ENCODE measurements around the gene GJB2. TPM values are rescaled to one million over a fixed set of nuclear protein-coding genes. Genes with fewer than 3 reads are reported as not detected.
A peak's percentile ranks its signal among the peaks of the same experiment; 100 is the strongest.

GJB2 gene
- total RNA-seq, 5 donors from 2014 or later (not counting 1 experiment from before 2014, with no cell fraction given): 0.10 to 0.15 TPM; not detected in 3

DNA sequence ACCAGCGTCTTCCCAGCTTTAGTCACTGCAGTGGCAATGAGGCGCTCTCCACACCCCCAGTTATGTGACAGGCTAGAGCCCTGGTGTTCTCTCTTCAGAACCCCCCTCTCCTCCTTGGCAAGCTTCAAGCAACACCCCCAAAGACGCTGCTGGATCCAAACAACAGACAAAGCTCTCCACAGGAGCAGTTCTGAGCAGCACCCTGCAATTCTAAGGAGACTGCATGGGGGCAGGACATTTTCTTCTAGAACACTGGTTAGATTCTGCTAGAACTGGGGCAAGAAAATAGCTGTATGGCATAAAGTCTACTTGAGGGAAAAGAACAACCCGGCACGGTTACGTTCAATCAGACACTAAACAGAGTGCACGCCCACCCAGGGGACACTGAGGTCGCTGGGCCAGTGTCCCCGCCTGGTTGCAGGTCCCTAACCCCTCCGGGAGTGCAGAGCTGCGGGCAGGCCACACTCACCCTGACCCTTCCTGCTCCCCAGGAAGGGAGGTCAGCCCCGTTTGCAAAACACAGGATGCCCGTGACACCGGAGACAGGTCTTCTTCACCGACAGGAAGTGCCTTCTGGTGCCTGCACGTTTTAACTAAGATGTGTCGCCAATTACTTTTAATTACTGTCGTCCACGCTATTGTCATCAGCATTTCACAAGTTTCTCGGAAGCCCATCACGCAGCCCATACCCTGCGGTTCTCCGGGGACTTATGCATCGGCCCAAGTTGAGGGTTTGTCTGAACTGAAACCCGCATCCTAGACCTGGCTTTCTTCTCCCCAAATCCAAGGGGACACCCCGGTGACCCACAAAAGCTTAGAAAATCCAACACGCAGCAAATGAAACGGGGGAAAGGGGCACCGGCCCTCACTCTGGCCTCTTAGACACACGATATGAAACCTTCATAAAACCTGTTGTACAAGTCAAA lies 38.4 kb upstream of the GJB2 start:
- WGBS (ENCODE audit: insufficient coverage): 20% methylated on average over 27 of the region's 30 CpGs
- CTCF ChIA-PET: no interaction called here
- H3K36me3 Mint-ChIP-seq: no peaks in the 10 kb centered on the region

DNA sequence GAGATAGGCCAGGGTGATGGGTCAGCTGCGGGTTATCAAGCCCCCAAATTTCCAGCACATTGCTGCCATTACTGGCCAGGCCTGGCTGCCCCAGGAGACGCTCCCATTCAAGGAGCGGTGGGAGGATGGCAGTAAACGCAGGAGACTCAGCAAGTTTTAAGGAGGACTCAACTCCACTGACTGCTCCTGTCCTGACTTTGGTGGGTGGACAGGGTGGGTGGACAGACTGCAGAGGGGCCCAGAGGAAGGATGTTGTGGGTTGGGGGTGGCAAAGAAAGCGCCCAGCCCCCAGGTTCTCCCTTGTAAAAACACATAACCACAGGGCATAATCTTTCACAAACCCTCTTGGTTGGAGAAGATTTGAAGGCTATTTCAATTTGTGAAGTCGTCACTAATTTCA lies 35.0 kb upstream of the GJB2 start:
- Mint-ChIP-seq H3K27me3 (peaks cover 0 to 20% of the 10 kb centered on the region in 2 donors), H3K9me3 (no peaks in the 10 kb centered on the region), H3K36me3 (no peaks in the 10 kb centered on the region), H3K4me1 (peaks cover 11 to 12% (median 12%) of the 10 kb centered on the region in 3 donors), H3K4me3 (no peak overlapping the region), H3K27ac (no peak overlapping the region)
- Histone ChIP-seq H3K27me3 (replicated peaks in 1 of 2; ENCODE audit: control insufficient read depth in 2 of 2, extremely low read depth in 1 of 2, insufficient read depth in 2 of 2, low read length in 1 of 2) (peaks cover 0 to 27% of the 10 kb centered on the region in 2 experiments), H3K27ac (ENCODE audit: low read length) (no peak overlapping the region), H3K36me3 (ENCODE audit: control insufficient read depth in 2 of 2, extremely low read depth in 1 of 2, insufficient read depth in 1 of 2, low read length in 1 of 2) (no peaks in the 10 kb centered on the region), H3K4me1 (ENCODE audit: control insufficient read depth in 1 of 2, extremely low read depth in 1 of 2, insufficient read depth in 2 of 2, low read length in 2 of 2) (peaks cover 0 to 18% of the 10 kb centered on the region in 2 experiments), H3K4me3 (ENCODE audit: control insufficient read depth in 1 of 2, extremely low read depth in 1 of 2, low read length in 1 of 2) (no peak overlapping the region), H3K9me3 (no peaks in the 10 kb centered on the region)
- ATAC-seq (replicated peaks in 1 of 4) (no peak), DNase-seq (no peak)
- 69% methylated on average over 4 of the region's 6 CpGs for WGBS (ENCODE audit: insufficient coverage)
- CTCF ChIA-PET: no interaction called here
- POLR2A ChIA-PET: no interaction called here

More for the DNA sequence above, 38.4 kb upstream of the GJB2 start:
- ATAC-seq (replicated peaks in 1 of 4) (peak; percentile 46 to 58 (median 52)), DNase-seq (peak in 13 of 35 experiments; percentile 1 to 42 (median 13))
- peaks cover 0 to 37% of the 10 kb centered on the region in 2 experiments for H3K27me3 ChIP-seq (replicated peaks in 1 of 2; ENCODE audit: control insufficient read depth in 2 of 2, extremely low read depth in 1 of 2, insufficient read depth in 2 of 2, low read length in 1 of 2)
- peaks cover 12 to 17% (median 12%) of the 10 kb centered on the region in 3 donors for H3K4me1 Mint-ChIP-seq
- H3K36me3 ChIP-seq (ENCODE audit: control insufficient read depth in 2 of 2, extremely low read depth in 1 of 2, insufficient read depth in 1 of 2, low read length in 1 of 2): no peaks in the 10 kb centered on the region
- peaks cover 0 to 21% of the 10 kb centered on the region in 2 experiments for H3K4me1 ChIP-seq (ENCODE audit: control insufficient read depth in 1 of 2, extremely low read depth in 1 of 2, insufficient read depth in 2 of 2, low read length in 2 of 2)
- H3K27ac Mint-ChIP-seq: peak overlapping the region; percentile 27 to 86
- POLR2A ChIA-PET: interaction anchor here in 1 of 2 donors (0.7 kb wide), 1 partner anchor 1331 kb away, joined by 3 read pairs; no protein-coding TSS in a partner anchor
- no peaks in the 10 kb centered on the region for H3K9me3 ChIP-seq
- no peak overlapping the region for H3K27ac ChIP-seq (ENCODE audit: low read length)
- H3K4me3 ChIP-seq (ENCODE audit: control insufficient read depth in 1 of 2, extremely low read depth in 1 of 2, low read length in 1 of 2): peak overlapping the region; percentile 45 to 76
- H3K4me3 Mint-ChIP-seq: peak overlapping the region; percentile 83 to 85 (median 84)
- H3K9me3 Mint-ChIP-seq: no peaks in the 10 kb centered on the region
- peaks cover 0 to 37% of the 10 kb centered on the region in 2 donors for H3K27me3 Mint-ChIP-seq

GRCh38 chr13:20227288-20227687 lies 34.5 kb upstream of the GJB2 start:
- POLR2A ChIA-PET: no interaction called here
- CTCF ChIA-PET: no interaction called here
- H3K27me3 ChIP-seq (replicated peaks in 1 of 2; ENCODE audit: control insufficient read depth in 2 of 2, extremely low read depth in 1 of 2, insufficient read depth in 2 of 2, low read length in 1 of 2): peaks cover 2 to 23% of the 10 kb centered on the region in 2 experiments
- DNase-seq: no peak
- Mint-ChIP-seq H3K4me3 (no peak overlapping the region), H3K27ac (no peak overlapping the region), H3K4me1 (peaks cover 10 to 12% (median 12%) of the 10 kb centered on the region in 3 donors), H3K9me3 (no peaks in the 10 kb centered on the region), H3K36me3 (no peaks in the 10 kb centered on the region), H3K27me3 (peaks cover 0 to 18% of the 10 kb centered on the region in 2 donors)
- peaks cover 0 to 14% of the 10 kb centered on the region in 2 experiments for H3K4me1 ChIP-seq (ENCODE audit: control insufficient read depth in 1 of 2, extremely low read depth in 1 of 2, insufficient read depth in 2 of 2, low read length in 2 of 2)
- H3K9me3 ChIP-seq: no peaks in the 10 kb centered on the region
- ATAC-seq (replicated peaks in 1 of 4): no peak
- H3K4me3 ChIP-seq (ENCODE audit: control insufficient read depth in 1 of 2, extremely low read depth in 1 of 2, low read length in 1 of 2): no peak overlapping the region
- no peaks in the 10 kb centered on the region for H3K36me3 ChIP-seq (ENCODE audit: control insufficient read depth in 2 of 2, extremely low read depth in 1 of 2, insufficient read depth in 1 of 2, low read length in 1 of 2)
- 97% methylated on average over 6 of the region's 8 CpGs for WGBS (ENCODE audit: insufficient coverage)
- H3K27ac ChIP-seq (ENCODE audit: low read length): no peak overlapping the region

- H3K4me1 ChIP-seq (ENCODE audit: control insufficient read depth in 1 of 2, extremely low read depth in 1 of 2, insufficient read depth in 2 of 2, low read length in 2 of 2): no peaks in the 10 kb centered on the region
- H3K4me1 Mint-ChIP-seq: peaks cover 12 to 20% (median 16%) of the 10 kb centered on the region in 3 donors
- H3K9me3 ChIP-seq: no peaks in the 10 kb centered on the region
- H3K27ac Mint-ChIP-seq: no peak overlapping the region
- no peaks in the 10 kb centered on the region for H3K36me3 ChIP-seq (ENCODE audit: control insufficient read depth in 2 of 2, extremely low read depth in 1 of 2, insufficient read depth in 1 of 2, low read length in 1 of 2)
- WGBS (ENCODE audit: insufficient coverage): 65% methylated on average over 2 of the region's 5 CpGs
- H3K27me3 ChIP-seq (replicated peaks in 1 of 2; ENCODE audit: control insufficient read depth in 2 of 2, extremely low read depth in 1 of 2, insufficient read depth in 2 of 2, low read length in 1 of 2): peaks cover 2 to 8% of the 10 kb centered on the region in 2 experiments
- no peak overlapping the region for H3K27ac ChIP-seq (ENCODE audit: low read length)
- no peak overlapping the region for H3K4me3 Mint-ChIP-seq
- ChIA-PET POLR2A (no interaction called here), CTCF (no interaction called here)
- no peaks in the 10 kb centered on the region for H3K9me3 Mint-ChIP-seq
- no peaks in the 10 kb centered on the region for H3K36me3 Mint-ChIP-seq
- DNase-seq (no peak), ATAC-seq (replicated peaks in 1 of 4) (no peak)
- peaks cover 0 to 6% of the 10 kb centered on the region in 2 donors for H3K27me3 Mint-ChIP-seq
- H3K4me3 ChIP-seq (ENCODE audit: control insufficient read depth in 1 of 2, extremely low read depth in 1 of 2, low read length in 1 of 2): no peak overlapping the region
Observed at GRCh38 chr13:20222553-20222952, 29.8 kb upstream of the GJB2 start.

DNA sequence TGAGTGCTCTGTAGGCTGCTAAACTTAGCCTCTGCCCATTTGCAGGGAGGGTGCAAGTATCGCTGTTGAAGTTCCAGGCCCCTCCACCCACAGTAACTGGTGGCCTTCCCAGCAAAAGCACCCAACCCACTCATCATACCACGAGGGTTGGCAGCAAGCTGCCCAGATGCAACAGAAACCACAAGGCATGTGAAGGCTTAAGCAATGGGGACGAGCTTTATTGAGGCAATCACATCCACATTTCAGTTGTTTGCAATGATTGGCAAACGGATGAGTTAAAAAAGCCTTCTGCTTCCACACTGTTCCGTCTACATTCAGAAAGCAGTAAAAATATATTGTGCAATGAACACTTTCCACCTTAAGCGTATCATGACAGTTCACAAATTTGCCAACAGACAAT lies 29.0 kb upstream of the GJB2 start:
- POLR2A ChIA-PET: no interaction called here
- H3K27ac ChIP-seq (ENCODE audit: low read length): no peak overlapping the region
- Mint-ChIP-seq H3K27ac (no peak overlapping the region), H3K27me3 (peaks cover 0 to 6% of the 10 kb centered on the region in 2 donors), H3K4me1 (peaks cover 12 to 20% (median 16%) of the 10 kb centered on the region in 3 donors), H3K9me3 (no peaks in the 10 kb centered on the region), H3K4me3 (no peak overlapping the region), H3K36me3 (no peaks in the 10 kb centered on the region)
- H3K36me3 ChIP-seq (ENCODE audit: control insufficient read depth in 2 of 2, extremely low read depth in 1 of 2, insufficient read depth in 1 of 2, low read length in 1 of 2): no peaks in the 10 kb centered on the region
- DNase-seq (no peak), ATAC-seq (replicated peaks in 1 of 4) (no peak)
- WGBS (ENCODE audit: insufficient coverage): 10% methylated on average over 2 of the region's 6 CpGs
- no peaks in the 10 kb centered on the region for H3K9me3 ChIP-seq
- no peaks in the 10 kb centered on the region for H3K4me1 ChIP-seq (ENCODE audit: control insufficient read depth in 1 of 2, extremely low read depth in 1 of 2, insufficient read depth in 2 of 2, low read length in 2 of 2)
- H3K27me3 ChIP-seq (replicated peaks in 1 of 2; ENCODE audit: control insufficient read depth in 2 of 2, extremely low read depth in 1 of 2, insufficient read depth in 2 of 2, low read length in 1 of 2): peaks cover 2 to 4% of the 10 kb centered on the region in 2 experiments
- CTCF ChIA-PET: no interaction called here
- H3K4me3 ChIP-seq (ENCODE audit: control insufficient read depth in 1 of 2, extremely low read depth in 1 of 2, low read length in 1 of 2): no peak overlapping the region

- ChIA-PET CTCF (no interaction called here), POLR2A (interaction anchor here in 1 of 2 donors (0.7 kb wide), 1 partner anchor 550 kb away, joined by 3 read pairs; no protein-coding TSS in a partner anchor)
- Mint-ChIP-seq H3K4me3 (peak overlapping the region in 2 of 3 donors; percentile 11 to 47), H3K27ac (peak overlapping the region; percentile 33 to 88), H3K4me1 (peaks cover 12 to 20% (median 16%) of the 10 kb centered on the region in 3 donors), H3K27me3 (peaks cover 0 to 1% of the 10 kb centered on the region in 2 donors), H3K36me3 (no peaks in the 10 kb centered on the region), H3K9me3 (no peaks in the 10 kb centered on the region)
- H3K4me1 ChIP-seq (ENCODE audit: control insufficient read depth in 1 of 2, extremely low read depth in 1 of 2, insufficient read depth in 2 of 2, low read length in 2 of 2): no peaks in the 10 kb centered on the region
- no peak overlapping the region for H3K27ac ChIP-seq (ENCODE audit: low read length)
- no peaks in the 10 kb centered on the region for H3K9me3 ChIP-seq
- ATAC-seq (replicated peaks in 1 of 4) (peak in 2 of 4 experiments; percentile 31 to 35), DNase-seq (no peak)
- H3K4me3 ChIP-seq (ENCODE audit: control insufficient read depth in 1 of 2, extremely low read depth in 1 of 2, low read length in 1 of 2): no peak overlapping the region
- peaks cover 0 to 2% of the 10 kb centered on the region in 2 experiments for H3K27me3 ChIP-seq (replicated peaks in 1 of 2; ENCODE audit: control insufficient read depth in 2 of 2, extremely low read depth in 1 of 2, insufficient read depth in 2 of 2, low read length in 1 of 2)
- no peaks in the 10 kb centered on the region for H3K36me3 ChIP-seq (ENCODE audit: control insufficient read depth in 2 of 2, extremely low read depth in 1 of 2, insufficient read depth in 1 of 2, low read length in 1 of 2)
Observed at GRCh38 chr13:20219577-20219976, 26.8 kb upstream of the GJB2 start.
